GM19372 (cell line): ENCODE data around the gene SPECC1.
"Not testable (repeated sequence)": the region's sequence is repeated elsewhere in the genome, so short reads cannot be mapped to it uniquely, and the experiment has no call there.

ENCODE experiments used
- ATAC-seq: cut with Tn5 transposase; IDR thresholded peaks from one replicate; pipeline ENCODE4 v1.9.1; 2021; ENCODE audit warnings: mild to moderate bottlenecking, low read depth, moderate library complexity; ENCODE audit not compliant: unreplicated experiment

Gene SPECC1

DNA sequence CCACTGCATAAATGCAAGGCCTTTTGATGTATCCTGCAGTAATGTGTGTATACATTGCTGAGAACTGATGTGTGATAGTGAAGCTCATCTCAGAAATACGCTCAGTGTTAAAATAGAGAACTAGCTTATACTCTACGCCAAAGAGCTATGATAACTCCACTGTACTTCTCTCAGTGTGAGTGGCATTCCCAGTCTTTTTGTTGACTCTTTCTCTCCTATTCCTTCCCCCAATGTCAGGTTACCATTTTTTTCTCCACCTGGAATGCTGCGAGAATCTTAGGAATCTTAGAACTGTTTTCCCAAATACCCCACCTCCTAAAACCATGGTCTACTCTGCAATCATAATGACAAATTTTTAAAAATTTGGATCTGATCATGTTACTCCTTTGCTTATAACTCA, 342.2 kb downstream of the SPECC1 start:
- ATAC-seq, result not testable (repeated sequence)

DNA sequence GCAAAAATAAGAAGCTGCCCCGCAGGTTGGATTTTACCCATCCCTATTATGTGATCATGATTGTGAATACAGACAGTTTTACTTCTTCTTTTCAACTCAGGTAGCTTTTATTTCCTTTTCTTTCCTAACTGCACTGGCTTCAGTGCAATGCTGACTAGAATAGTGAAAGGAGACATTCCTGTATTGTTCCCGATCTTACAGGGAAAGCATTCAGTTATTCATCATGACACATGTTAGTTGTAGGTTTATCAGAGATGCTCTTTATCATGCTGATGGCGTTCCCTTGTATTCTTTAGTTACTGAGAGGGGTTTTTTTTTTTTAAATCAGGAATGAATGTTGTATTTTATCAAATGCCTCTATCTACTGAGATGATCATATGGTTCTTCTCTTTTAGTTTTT, 343.4 kb downstream of the SPECC1 start:
- ATAC-seq, result not testable (repeated sequence)

DNA sequence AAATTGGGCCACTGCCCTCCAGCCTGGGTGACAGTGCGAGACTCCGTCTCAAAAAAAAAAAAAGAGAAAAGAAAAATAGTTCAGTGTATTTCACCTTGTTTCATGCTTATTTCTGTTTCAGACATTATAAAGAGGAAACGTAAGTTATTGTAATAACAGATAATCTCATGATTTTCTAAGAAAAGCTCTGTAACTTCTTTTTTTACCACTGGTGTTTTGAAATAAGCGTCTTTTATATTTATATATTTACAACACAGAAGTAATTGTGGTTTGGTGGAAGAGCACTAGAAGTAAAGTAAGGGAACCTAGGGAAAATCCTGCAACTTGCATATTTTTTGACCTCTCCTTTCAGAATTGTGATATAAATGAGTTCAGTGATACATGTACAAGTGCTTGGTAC, 354.7 kb downstream of the SPECC1 start:
- ATAC-seq, result not testable (repeated sequence)
